T-cell (primary cell): Measurements from ENCODE around the gene HOXD4. TPM values are rescaled to one million over a fixed set of nuclear protein-coding genes. Genes with fewer than 3 reads are reported as not detected.

Source experiments
- ATAC-seq, 4 experiments: fragments of 200-7000 bp in 3 of 4; fragments of 150-1000 bp in 1 of 4; cut with Tn5 transposase; replicated peaks in 1 of 4; 1 replicate in 3 of 4; 2 replicates in 1 of 4; pipeline ENCODE4 v1.10.0; 2021; ENCODE audit warnings: moderate library complexity in 3 of 4, mild to moderate bottlenecking in 2 of 4, moderate number of reproducible peaks in 1 of 4
- CTCF ChIA-PET, 2 donors: fragments of 300-600 bp; sonication (Branson Sonifier 250); formaldehyde crosslinking; loops; one replicate each; lab custom pipeline; 2022; ENCODE audit warnings: antibody characterized with exemption in 2 of 2; lab: Charles Lee
- POLR2A ChIA-PET, 2 donors: fragments of 300-600 bp; sonication (Branson Sonifier 250); formaldehyde crosslinking; loops; one replicate each; lab custom pipeline; 2022; ENCODE audit warnings: antibody characterized with exemption in 2 of 2; lab: Charles Lee
- DNase-seq, 35 experiments: peaks; one replicate each; pipeline versions ENCODE4 v3.0.0 to v3.0.0-alpha.2; 2013 to 2023
- H3K27ac ChIP-seq: one replicate; pipeline ENCODE4 v1.5.1; 2013; ENCODE audit warnings: low read length
- H3K27me3 ChIP-seq, 2 experiments: replicated peaks in 1 of 2; 1 replicate in 1 of 2; 2 replicates in 1 of 2; pipeline versions ENCODE4 v1.6.1 to v1.7.0; 2013; ENCODE audit warnings: low read length in 1 of 2, mixed read lengths in 1 of 2; ENCODE audit not compliant: control insufficient read depth in 2 of 2, insufficient read depth in 2 of 2; ENCODE audit errors: extremely low read depth in 1 of 2
- H3K36me3 ChIP-seq, 2 donors: 1 replicate in 1 of 2; 2 replicates in 1 of 2; pipeline versions ENCODE4 v1.6.1 to v1.7.0; 2013; ENCODE audit warnings: low read length in 1 of 2; ENCODE audit not compliant: control insufficient read depth in 2 of 2, insufficient read depth in 1 of 2; ENCODE audit errors: extremely low read depth in 1 of 2
- H3K4me1 ChIP-seq, 2 experiments: 1 replicate in 1 of 2; 2 replicates in 1 of 2; pipeline versions ENCODE4 v1.6.1 to v1.7.0; 2013; ENCODE audit warnings: low read length in 2 of 2, mixed read lengths in 1 of 2; ENCODE audit not compliant: insufficient read depth in 2 of 2, control insufficient read depth in 1 of 2; ENCODE audit errors: extremely low read depth in 1 of 2
- H3K4me3 ChIP-seq, 2 donors: 1 replicate in 1 of 2; 2 replicates in 1 of 2; pipeline versions ENCODE4 v1.5.1 to v1.7.0; 2013; ENCODE audit warnings: mild to moderate bottlenecking in 2 of 2, low read length in 1 of 2, moderate library complexity in 1 of 2; ENCODE audit not compliant: control insufficient read depth in 1 of 2; ENCODE audit errors: extremely low read depth in 1 of 2
- H3K9me3 ChIP-seq: 2 replicates; pipeline ENCODE4 v1.7.0; 2013
- H3K27ac Mint-ChIP-seq, 2 donors: one replicate each; pipeline ENCODE4 v1.8.0; 2020 to 2021; ENCODE audit warnings: mild to moderate bottlenecking in 2 of 2, mixed read lengths in 2 of 2
- H3K27me3 Mint-ChIP-seq, 2 donors: one replicate each; pipeline ENCODE4 v1.8.0; 2021 to 2022; ENCODE audit warnings: mixed read lengths in 2 of 2
- H3K36me3 Mint-ChIP-seq: one replicate; pipeline ENCODE4 v1.8.0; 2021; ENCODE audit warnings: mixed read lengths
- H3K4me1 Mint-ChIP-seq, 3 donors: one replicate each; pipeline ENCODE4 v1.8.0; 2020 to 2022; ENCODE audit warnings: mixed read lengths in 3 of 3, mild to moderate bottlenecking in 1 of 3
- H3K4me3 Mint-ChIP-seq, 3 donors: one replicate each; pipeline ENCODE4 v1.8.0; 2020 to 2022; ENCODE audit warnings: mild to moderate bottlenecking in 3 of 3, mixed read lengths in 3 of 3, moderate library complexity in 3 of 3
- H3K9me3 Mint-ChIP-seq, 3 donors: one replicate each; pipeline ENCODE4 v1.8.0; 2020 to 2022; ENCODE audit warnings: mixed read lengths in 3 of 3
- WGBS: methylation state at CpG from one replicate; pipeline ENCODE4 v1.1.5; 2013; ENCODE audit warnings: missing lambda C conversion rate; ENCODE audit not compliant: insufficient coverage; 5-methylcytosine and 5-hydroxymethylcytosine counted together
- total RNA-seq, 35 experiments: library from RNA in 6 of 35; stranded (reverse) in 6 of 35; fragments of 120-200 nt in 1 of 35; gene quantifications; one replicate each; pipeline versions ENCODE4 v1.2.1 to v1.2.4 and lab custom pipeline; 2013 to 2026

Gene HOXD4
- total RNA-seq, 5 donors from 2014 or later (not counting 1 experiment from before 2014, with no cell fraction given): not detected

GRCh38 chr2:176138923-176139660 lies 12.3 kb upstream of the HOXD4 start:
- Mint-ChIP-seq H3K36me3 (no peaks in the 10 kb centered on the region), H3K4me3 (peak overlapping the region in 2 of 3 donors; percentile 21 to 55), H3K4me1 (peaks cover 29 to 42% (median 40%) of the 10 kb centered on the region in 3 donors), H3K27ac (peak overlapping the region in 1 of 2 donors; percentile 31), H3K27me3 (peaks cover 79 to 92% of the 10 kb centered on the region in 2 donors), H3K9me3 (peaks cover 0 to 9% (median 4%) of the 10 kb centered on the region in 3 donors)
- Histone ChIP-seq H3K36me3 (no peaks in the 10 kb centered on the region), H3K27ac (no peak overlapping the region), H3K4me1 (peaks cover 5 to 38% of the 10 kb centered on the region in 2 experiments), H3K4me3 (peak overlapping the region in 1 of 2 donors; percentile 30), H3K9me3 (peaks cover 6% of the 10 kb centered on the region), H3K27me3 (peaks cover 47 to 81% of the 10 kb centered on the region in 2 experiments)
- no peak for DNase-seq
- ChIA-PET CTCF (interaction anchor here (0.7 to 3.7 kb wide), 7 partner anchors 16 to 498 kb away, joined by 3 to 31 read pairs (median 4); no protein-coding TSS in a partner anchor), POLR2A (interaction anchor here in 1 of 2 donors (0.6 kb wide), 1 partner anchor 446 kb away, joined by 4 read pairs; no protein-coding TSS in a partner anchor)
- no peak for ATAC-seq
- WGBS: 15% methylated on average over 23 of the region's 28 CpGs

- peaks cover 41 to 79% of the 10 kb centered on the region in 2 experiments for H3K27me3 ChIP-seq
- Mint-ChIP-seq H3K9me3 (peaks cover 0 to 9% (median 4%) of the 10 kb centered on the region in 3 donors), H3K4me1 (peaks cover 29 to 42% (median 40%) of the 10 kb centered on the region in 3 donors), H3K27ac (no peak overlapping the region), H3K36me3 (no peaks in the 10 kb centered on the region), H3K4me3 (peak overlapping the region in 1 of 3 donors; percentile 55), H3K27me3 (peaks cover 78 to 92% of the 10 kb centered on the region in 2 donors)
- ATAC-seq (no peak), DNase-seq (no peak)
- H3K36me3 ChIP-seq: no peaks in the 10 kb centered on the region
- H3K4me1 ChIP-seq: peaks cover 5 to 38% of the 10 kb centered on the region in 2 experiments
- POLR2A ChIA-PET: interaction anchor here in 1 of 2 donors (0.6 kb wide), 3 partner anchors 8 to 445 kb away, joined by 3 to 7 read pairs (median 4); no protein-coding TSS in a partner anchor
- 31% methylated on average over 9 of the region's 41 CpGs for WGBS
- CTCF ChIA-PET: interaction anchor here (0.6 to 3.7 kb wide), 40 partner anchors 7 to 1627 kb away, joined by 3 to 31 read pairs (median 5); partner anchors contain the start of gene LNPK (in 1 of the 2)
- H3K27ac ChIP-seq: no peak overlapping the region
- peak overlapping the region in 1 of 2 donors; percentile 42 for H3K4me3 ChIP-seq
- peaks cover 6% of the 10 kb centered on the region for H3K9me3 ChIP-seq
These were observed 11.5 kb upstream of the HOXD4 start for GRCh38 chr2:176139661-176140512.

GRCh38 chr2:176140513-176141317 lies 10.6 kb upstream of the HOXD4 start:
- Mint-ChIP-seq H3K27ac (no peak overlapping the region), H3K4me3 (peak overlapping the region in 2 of 3 donors; percentile 29 to 60)
- CTCF ChIA-PET: interaction anchor here (0.5 to 3.7 kb wide), 41 partner anchors 8 to 1626 kb away, joined by 3 to 31 read pairs (median 5); no protein-coding TSS in a partner anchor

GRCh38 chr2:176142281-176142680 lies 9.1 kb upstream of the HOXD4 start:
- no peaks in the 10 kb centered on the region for H3K36me3 Mint-ChIP-seq
- no CpG with 5 or more reads among the region's 2 CpGs for WGBS
- POLR2A ChIA-PET: no interaction called here
- peaks cover 0 to 22% of the 10 kb centered on the region in 2 experiments for H3K4me1 ChIP-seq
- no peaks in the 10 kb centered on the region for H3K36me3 ChIP-seq
- H3K9me3 ChIP-seq: peaks cover 6% of the 10 kb centered on the region
- peaks cover 38 to 74% of the 10 kb centered on the region in 2 experiments for H3K27me3 ChIP-seq
- DNase-seq (no peak), ATAC-seq (no peak)
- peaks cover 0 to 9% (median 4%) of the 10 kb centered on the region in 3 donors for H3K9me3 Mint-ChIP-seq
- H3K4me3 Mint-ChIP-seq: no peak overlapping the region
- no peak overlapping the region for H3K27ac Mint-ChIP-seq
- CTCF ChIA-PET: no interaction called here
- H3K27me3 Mint-ChIP-seq: peaks cover 84 to 96% of the 10 kb centered on the region in 2 donors
- no peak overlapping the region for H3K27ac ChIP-seq
- no peak overlapping the region for H3K4me3 ChIP-seq
- H3K4me1 Mint-ChIP-seq: peaks cover 20 to 27% (median 24%) of the 10 kb centered on the region in 3 donors

More at GRCh38 chr2:176140513-176141317, 10.6 kb upstream of the HOXD4 start:
- POLR2A ChIA-PET: interaction anchor here in 1 of 2 donors (0.6 kb wide), 1 partner anchor 314 kb away, joined by 7 read pairs; no protein-coding TSS in a partner anchor
- H3K4me1 ChIP-seq: peaks cover 5 to 36% of the 10 kb centered on the region in 2 experiments
- H3K27me3 Mint-ChIP-seq: peaks cover 78 to 92% of the 10 kb centered on the region in 2 donors
- 8% methylated on average over 47 of the region's 48 CpGs for WGBS
- DNase-seq (peak; percentile 17 to 80 (median 57)), ATAC-seq (peak; percentile 76 to 94 (median 79))
- H3K9me3 ChIP-seq: peaks cover 6% of the 10 kb centered on the region
- peaks cover 25 to 35% (median 33%) of the 10 kb centered on the region in 3 donors for H3K4me1 Mint-ChIP-seq
- H3K27me3 ChIP-seq: peaks cover 38 to 80% of the 10 kb centered on the region in 2 experiments
- H3K4me3 ChIP-seq: peak overlapping the region; percentile 14 to 42
- H3K36me3 ChIP-seq: no peaks in the 10 kb centered on the region
- H3K27ac ChIP-seq: no peak overlapping the region
- H3K36me3 Mint-ChIP-seq: no peaks in the 10 kb centered on the region
- H3K9me3 Mint-ChIP-seq: peaks cover 0 to 9% (median 4%) of the 10 kb centered on the region in 3 donors

GRCh38 chr2:176145085-176145969 lies 6.0 kb upstream of the HOXD4 start:
- Histone ChIP-seq H3K4me1 (peaks cover 0 to 11% of the 10 kb centered on the region in 2 experiments), H3K27ac (no peak overlapping the region), H3K4me3 (no peak overlapping the region), H3K27me3 (peaks cover 23 to 78% of the 10 kb centered on the region in 2 experiments), H3K36me3 (no peaks in the 10 kb centered on the region), H3K9me3 (no peaks in the 10 kb centered on the region)
- peaks cover 86 to 95% of the 10 kb centered on the region in 2 donors for H3K27me3 Mint-ChIP-seq
- DNase-seq (no peak), ATAC-seq (no peak)
- no peaks in the 10 kb centered on the region for H3K9me3 Mint-ChIP-seq
- POLR2A ChIA-PET: no interaction called here
- 55% methylated on average over 1 of the region's 4 CpGs for WGBS
- H3K27ac Mint-ChIP-seq: no peak overlapping the region
- CTCF ChIA-PET: interaction anchor here (0.6 to 2.1 kb wide), 3 partner anchors 14 to 506 kb away, joined by 4 to 6 read pairs (median 6); no protein-coding TSS in a partner anchor
- H3K4me1 Mint-ChIP-seq: peaks cover 10 to 18% (median 11%) of the 10 kb centered on the region in 3 donors
- H3K4me3 Mint-ChIP-seq: no peak overlapping the region
- H3K36me3 Mint-ChIP-seq: no peaks in the 10 kb centered on the region
